Stimulated activated naive CD4-positive, alpha-beta T cell treated with Interleukin-2 at 50 U/mL for 16 hours (primary cell): ENCODE results near the gene CARF.
"Not testable (repeated sequence)": the region's sequence is repeated elsewhere in the genome, so short reads cannot be mapped to it uniquely, and the experiment has no call there.

ENCODE experiments used
- DNase-seq: peaks from one replicate; lab custom pipeline; 2025; lab: John Stamatoyannopoulos, UW

Gene CARF, protein sequence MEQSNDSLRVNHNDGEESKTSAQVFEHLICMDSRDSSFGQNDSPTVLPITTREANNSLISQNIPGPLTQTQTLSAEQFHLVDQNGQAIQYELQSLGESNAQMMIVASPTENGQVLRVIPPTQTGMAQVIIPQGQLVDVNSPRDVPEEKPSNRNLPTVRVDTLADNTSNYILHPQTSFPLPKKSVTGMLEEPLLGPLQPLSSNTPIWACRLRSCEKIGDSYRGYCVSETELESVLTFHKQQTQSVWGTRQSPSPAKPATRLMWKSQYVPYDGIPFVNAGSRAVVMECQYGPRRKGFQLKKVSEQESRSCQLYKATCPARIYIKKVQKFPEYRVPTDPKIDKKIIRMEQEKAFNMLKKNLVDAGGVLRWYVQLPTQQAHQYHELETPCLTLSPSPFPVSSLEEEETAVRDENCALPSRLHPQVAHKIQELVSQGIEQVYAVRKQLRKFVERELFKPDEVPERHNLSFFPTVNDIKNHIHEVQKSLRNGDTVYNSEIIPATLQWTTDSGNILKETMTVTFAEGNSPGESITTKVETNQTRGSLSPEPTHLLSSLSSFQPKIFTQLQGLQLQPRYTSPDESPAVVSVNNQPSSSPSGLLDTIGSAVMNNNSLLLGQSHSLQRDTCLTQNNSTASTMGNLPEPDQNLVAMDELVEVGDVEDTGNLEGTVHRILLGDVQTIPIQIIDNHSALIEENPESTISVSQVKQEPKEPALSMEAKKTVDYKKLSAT

GRCh38 chr2:202911512-202912341 lies at the start of gene CARF, which contains the start of gene WDR12:
CARF (plus strand) TSS chr2:202912275; CDS start chr2:202941903, 29,628 bp downstream.
WDR12 (minus strand) TSS chr2:202911673; CDS start chr2:202911476, 197 bp downstream.
- peak; percentile 87 for DNase-seq

- peak; percentile 65 for DNase-seq
Measured at GRCh38 chr2:202870431-202871299, 41.4 kb upstream of the CARF start.

DNA sequence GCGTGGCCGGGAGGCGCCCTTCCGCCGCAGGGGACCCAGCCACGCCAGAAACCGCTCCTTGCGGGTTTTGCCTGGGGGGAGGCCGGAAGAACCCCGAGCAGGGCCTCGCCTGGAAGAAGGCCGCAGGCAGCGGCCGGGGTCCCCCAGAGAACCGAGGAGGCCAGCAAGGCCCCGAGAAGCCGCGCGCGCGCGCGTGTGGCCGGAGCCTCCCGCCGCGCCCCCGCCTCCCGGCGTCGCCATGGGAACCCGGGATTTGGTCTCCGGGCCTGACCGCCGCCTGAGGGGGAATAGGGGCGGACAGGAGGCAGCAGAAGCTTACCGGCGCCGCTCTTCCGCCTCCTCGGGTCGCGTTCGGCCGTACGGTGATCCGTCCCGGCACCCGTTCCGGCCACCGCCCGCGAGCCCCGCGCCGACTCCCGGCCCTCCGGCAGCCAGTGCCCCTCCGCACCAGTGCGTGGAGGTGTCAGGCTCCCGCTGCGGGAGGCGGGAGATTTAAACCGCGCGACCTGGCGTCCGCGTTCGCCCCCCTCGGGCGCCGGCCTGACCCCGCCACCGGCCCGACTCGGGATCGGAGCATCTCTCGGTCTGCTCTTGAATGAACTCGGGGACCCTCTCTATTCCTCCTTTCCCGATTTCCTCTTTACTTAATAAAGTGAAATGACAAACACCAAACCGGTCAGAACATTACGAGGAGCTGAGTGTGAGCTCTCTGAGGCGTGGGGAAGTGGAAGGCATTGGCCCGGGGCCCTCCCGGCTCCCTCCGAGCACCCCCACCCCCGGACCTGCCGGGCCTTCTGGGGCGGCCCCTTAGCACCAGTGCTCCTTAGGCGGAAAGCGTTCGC lies 40.6 kb upstream of the CARF start, which contains the start of gene ICA1L:
ICA1L (minus strand) TSS at position 467 of the 842 bp plus-strand sequence. CDS start 42,757 bp downstream, outside the sequence.
- DNase-seq, result peak; percentile 47

- DNase-seq, result no peak
Measured at GRCh38 chr2:202877699-202878098, 34.4 kb upstream of the CARF start.

DNA sequence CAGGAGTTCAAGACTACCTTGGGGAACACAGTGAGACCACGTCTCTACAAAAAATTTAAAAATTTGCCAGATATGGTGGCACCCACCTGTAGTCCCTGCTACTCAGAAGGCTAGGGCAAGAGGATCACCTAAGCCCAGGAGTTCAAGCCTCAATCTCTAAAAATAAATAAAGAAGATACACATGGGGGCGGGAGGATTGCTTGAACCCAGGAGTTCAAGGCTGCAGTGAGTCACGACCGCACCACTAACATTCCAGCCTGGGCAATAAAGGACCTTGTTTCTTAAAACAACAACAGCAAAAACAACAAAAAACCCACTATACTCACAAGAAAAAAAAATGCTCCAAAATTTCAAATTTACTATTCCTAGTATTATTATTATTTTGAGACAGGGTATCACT lies 30.5 kb upstream of the CARF start:
- DNase-seq, result no peak

- no peak for DNase-seq
Measured at GRCh38 chr2:202883987-202884675, 27.9 kb upstream of the CARF start.

DNA sequence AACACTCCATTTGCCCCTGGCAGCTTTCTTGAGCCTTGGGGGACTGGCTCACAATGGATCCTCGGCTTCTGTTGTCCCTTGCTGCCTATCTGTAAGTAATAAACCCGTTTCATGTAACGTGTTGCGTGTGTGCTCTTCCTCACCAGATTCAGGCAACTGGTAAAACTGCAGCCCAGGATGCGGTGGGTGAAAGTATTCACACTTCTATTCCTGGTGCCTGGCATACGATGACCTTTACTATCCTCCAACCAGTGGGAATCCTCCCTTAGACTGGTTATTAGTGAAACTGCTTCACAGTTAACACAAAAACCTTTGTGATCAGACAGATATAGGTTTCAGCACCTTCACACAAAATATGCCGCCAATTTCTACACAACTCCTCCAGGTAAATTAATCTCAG lies 26.9 kb upstream of the CARF start:
- no peak for DNase-seq

GRCh38 chr2:202905507-202905906 lies 6.6 kb upstream of the CARF start:
- DNase-seq, result not testable (repeated sequence)

DNA sequence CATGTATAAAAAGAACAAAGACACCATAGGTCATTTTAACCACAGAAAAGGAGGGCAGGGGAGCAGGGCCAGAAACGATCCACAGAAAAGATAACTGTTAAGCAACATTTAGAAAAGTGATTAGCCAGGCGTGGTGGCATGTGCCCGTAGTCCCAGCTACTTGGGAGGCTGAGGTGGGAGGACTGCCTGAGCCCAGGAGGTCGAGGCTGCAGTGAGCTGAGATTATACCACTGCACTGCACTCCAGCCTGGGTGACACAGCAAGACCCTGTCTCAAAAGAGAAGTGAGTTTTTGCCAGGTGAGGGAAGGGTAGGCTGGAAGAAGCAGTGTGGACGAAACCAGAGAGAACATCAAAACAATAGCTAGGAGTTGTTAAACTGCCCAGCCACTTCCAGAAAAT lies 3.9 kb upstream of the CARF start:
- no peak for DNase-seq

DNA sequence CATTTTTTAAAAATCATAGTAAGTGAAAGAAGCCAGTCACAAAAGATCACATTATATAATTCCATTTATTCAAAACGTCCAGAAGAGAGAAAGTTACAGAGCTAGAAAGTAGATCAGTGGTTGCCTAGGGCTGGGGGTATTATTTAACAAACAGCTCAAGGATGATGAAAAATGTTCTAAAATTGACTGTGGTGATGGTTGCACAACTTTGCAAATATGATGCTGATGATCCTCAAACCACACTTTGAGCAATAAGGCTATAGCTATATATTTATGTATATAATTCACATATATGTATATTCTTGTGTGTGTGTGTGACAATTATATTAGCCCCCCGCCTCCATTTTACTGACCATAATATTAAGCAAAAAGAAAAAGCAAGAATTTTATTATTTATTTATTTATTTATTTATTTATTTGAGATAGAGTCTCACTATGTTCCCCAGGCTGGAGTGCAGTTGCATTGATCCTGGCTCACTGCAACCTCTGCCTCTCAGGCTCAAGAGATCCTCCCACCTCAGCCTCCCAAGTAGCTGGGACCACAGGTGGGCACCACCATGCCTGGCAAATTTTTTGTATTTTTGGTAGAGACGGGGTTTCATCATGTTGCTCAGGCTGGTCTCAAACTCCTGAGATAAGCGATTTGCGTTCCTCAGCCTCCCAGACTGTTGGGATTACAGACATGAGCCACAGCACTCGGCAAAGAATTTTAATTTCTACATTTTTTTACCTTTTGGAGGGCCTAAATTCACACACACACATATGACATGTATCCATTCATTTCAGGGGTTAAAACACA lies 2.5 kb upstream of the CARF start:
- DNase-seq, result no peak

DNA sequence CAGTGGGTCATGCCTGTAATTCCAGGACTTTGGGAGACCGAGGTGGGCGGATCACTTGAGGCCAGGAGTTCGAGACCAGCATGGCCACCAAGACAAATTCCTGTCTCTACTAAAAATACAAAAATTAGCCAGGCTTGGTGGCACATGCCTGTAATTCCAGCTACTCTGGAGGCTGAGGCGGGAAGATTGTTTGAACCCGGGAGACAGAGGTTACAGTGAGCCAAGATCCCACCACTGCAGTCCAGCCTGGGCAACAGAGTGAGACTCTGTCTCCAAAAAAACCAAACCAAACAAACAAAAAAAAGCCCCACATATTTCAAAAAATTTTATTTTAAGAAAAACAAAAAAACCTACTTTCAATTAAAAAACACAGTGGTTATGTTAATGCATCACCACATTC lies 1.8 kb upstream of the CARF start:
- not testable (repeated sequence) for DNase-seq

- DNase-seq, result no peak
Measured at GRCh38 chr2:202910698-202911097, 1.4 kb upstream of the CARF start.

DNA sequence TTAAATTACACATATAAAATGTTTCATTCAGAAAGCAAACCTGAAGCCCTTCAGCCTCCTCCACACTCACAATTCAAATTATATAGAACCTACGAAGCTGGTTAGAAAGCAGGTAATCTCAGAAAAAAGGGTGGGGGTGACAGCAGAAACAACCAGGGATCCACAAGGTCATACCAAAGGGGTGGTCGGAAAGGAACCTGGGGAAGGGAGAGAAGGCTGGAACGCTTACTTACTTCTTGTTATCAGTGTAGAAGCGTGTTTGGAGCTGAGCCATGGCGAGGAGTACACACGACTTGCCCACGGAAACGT lies 918 bp upstream of the CARF start:
- no peak for DNase-seq

DNA sequence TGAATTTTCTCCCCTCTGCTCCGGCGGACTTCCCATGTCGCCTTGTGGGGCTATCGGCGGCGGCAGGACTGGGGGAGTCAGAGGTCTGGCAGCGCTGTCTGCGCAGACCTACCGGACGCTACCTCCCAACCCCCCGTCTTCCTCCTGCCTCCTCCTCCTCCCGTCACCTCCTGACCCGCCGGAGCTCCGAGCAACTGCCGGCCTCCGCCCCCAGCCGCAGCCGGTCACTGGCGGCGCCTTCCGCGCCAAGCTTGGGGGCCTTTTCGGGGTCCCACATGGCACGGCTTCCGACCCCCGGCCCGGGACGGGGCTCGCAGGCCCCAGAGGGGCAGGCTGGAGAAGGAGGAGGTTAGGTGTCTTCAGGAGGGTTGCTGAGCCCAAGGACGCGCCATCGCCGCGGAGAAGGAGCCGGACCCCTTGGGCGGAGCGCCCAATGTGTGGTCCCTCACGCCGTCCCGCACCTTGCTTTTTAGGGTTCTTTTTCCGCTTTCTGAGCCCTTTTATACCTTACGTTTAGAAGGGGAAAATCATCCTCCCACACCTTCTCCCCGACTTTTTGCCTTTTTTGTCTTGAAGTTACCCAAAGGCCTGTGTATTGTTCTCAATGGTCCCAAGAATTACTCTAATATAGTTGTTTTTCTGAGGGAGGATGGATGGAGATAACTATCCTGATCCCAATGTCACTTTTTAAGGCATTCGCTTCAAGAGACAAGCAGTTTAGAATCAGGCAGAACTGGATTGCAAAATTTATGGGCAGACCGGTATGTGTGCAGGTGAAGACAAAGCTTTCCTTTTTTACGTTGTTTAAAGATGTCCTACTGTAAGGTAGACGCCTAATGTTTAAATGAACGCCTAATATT lies 497 bp downstream of the CARF start:
- not testable (repeated sequence) for DNase-seq

- no peak for DNase-seq
Measured at GRCh38 chr2:202918860-202919259, 6.8 kb downstream of the CARF start.

- no peak for DNase-seq
Measured at GRCh38 chr2:202932425-202933138, 20.5 kb downstream of the CARF start.

DNA sequence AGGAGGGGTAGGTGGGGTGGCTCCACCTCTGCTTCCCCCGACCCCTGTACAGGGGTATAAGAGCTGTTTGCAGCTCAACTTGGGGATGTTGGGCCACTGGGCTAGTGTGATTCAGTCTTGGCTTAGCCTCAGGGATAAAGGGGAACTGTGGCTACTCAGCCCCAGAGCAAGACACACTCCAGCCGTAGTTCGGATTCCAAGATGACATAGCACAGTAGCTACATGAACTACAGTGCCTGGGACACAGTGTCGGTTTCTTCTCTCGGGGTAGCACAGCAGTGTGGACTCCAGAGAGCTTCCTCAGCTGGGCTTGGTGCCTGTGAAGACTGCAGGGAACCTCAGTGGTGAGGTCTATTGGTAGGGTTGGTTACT lies 21.1 kb downstream of the CARF start:
- no peak for DNase-seq
